Activated CD8-positive, alpha-beta memory T cell treated with anti-CD3 and anti-CD28 coated beads, Interleukin-2, amount 50 U/mL, for 24 hours (primary cell): ENCODE results near the gene KCNJ2.

Experiments used
- DNase-seq: peaks from one replicate; pipeline ENCODE4 v3.0.0-alpha.2; 2020; ENCODE audit errors: extremely low read depth

The KCNJ2 gene

DNA sequence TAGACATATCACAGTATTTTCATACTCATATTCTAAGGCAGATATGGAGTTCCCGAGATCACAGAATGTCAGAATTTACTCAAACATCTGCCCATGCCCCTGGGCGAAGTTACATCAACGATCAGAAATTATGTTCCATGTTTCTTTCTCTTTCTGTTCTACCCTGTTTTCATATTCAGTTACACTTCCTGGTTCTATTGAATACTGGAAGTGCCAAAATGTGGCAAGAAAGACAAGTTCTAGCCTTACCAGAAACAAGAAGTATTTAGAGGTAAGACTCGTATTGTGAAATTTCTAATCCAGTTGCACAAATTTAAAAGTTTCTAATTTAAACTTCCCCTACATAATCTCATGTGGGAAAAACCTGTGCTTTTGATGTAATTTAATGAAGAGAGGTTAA lies 36.1 kb downstream of the KCNJ2 start:
- no peak for DNase-seq

- DNase-seq, result no peak
Observed at GRCh38 chr17:70206361-70207010, 37.2 kb downstream of the KCNJ2 start.

DNA sequence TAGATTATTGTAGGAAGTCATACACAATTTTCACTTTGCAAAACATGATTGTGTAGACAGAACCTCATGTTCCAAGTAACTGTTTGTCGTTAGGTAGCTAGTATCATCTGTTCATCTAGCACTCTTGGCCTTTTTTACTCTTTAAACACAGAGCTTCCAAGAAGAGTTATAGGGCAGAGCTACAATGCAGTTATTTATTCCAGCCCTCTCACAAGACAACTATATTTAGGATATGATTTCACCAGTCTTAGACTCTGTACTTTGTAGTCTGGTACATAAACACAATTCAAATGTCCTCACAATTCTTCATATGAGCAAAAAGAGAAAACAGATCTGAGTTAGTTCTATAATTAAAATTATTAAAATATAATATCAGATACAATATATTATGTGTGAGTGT lies 37.9 kb downstream of the KCNJ2 start:
- DNase-seq, result no peak

- no peak for DNase-seq
Observed at GRCh38 chr17:70208080-70208794, 38.9 kb downstream of the KCNJ2 start.

- no peak for DNase-seq
Observed at GRCh38 chr17:70208825-70209555, 39.7 kb downstream of the KCNJ2 start.

- no peak for DNase-seq
Observed at GRCh38 chr17:70215656-70216055, 46.3 kb downstream of the KCNJ2 start.

DNA sequence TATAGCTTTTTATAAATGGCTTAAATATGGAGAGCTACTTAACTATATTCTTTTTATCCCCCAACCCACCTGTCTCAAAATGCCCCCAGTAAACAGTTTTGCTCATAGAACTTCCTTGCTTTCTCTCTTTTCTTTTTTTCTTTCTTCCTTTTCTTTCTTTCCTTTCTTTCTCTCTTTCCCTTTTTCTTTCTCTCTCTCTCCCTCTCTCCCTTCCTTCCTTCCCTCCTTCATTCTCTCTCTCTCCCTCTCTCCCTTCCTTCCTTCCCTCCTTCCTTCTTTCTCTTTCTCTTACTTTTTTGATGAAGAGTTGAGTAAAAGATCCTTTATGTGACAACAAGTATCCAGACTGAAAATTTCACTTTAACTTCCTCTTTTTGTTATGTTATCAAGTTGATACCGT lies 48.2 kb downstream of the KCNJ2 start:
- DNase-seq, result no peak

- no peak for DNase-seq
Observed at GRCh38 chr17:70225276-70225675, 55.9 kb downstream of the KCNJ2 start.
